Parathyroid adenoma (tissue), 2 donors: ENCODE measurements around the gene COX7A2L.
"Not testable (repeated sequence)": the region's sequence is repeated elsewhere in the genome, so short reads cannot be mapped to it uniquely, and the experiment has no call there.

Experiments
- H2AFZ ChIP-seq: fragments of 300-600 bp; sonication (generic); one replicate; pipeline ENCODE4 v1.7.0; 2017; ENCODE audit warnings: antibody characterized with exemption, mild to moderate bottlenecking
- H3K27ac ChIP-seq: fragments of 300-600 bp; sonication (generic); one replicate; pipeline ENCODE4 v1.7.0; 2017
- H3K27me3 ChIP-seq: fragments of 300-600 bp; sonication (generic); one replicate; pipeline ENCODE4 v1.7.0; 2017; ENCODE audit warnings: low read length; ENCODE audit not compliant: control insufficient read depth, insufficient read depth
- H3K36me3 ChIP-seq: fragments of 300-600 bp; sonication (generic); one replicate; pipeline ENCODE4 v1.7.0; 2017; ENCODE audit warnings: low read length; ENCODE audit not compliant: control insufficient read depth, insufficient read depth
- H3K4me1 ChIP-seq: fragments of 300-600 bp; sonication (generic); one replicate; pipeline ENCODE4 v1.7.0; 2017; ENCODE audit warnings: control low read depth
- H3K4me2 ChIP-seq: fragments of 300-600 bp; sonication (generic); one replicate; pipeline ENCODE4 v1.7.0; 2017; ENCODE audit warnings: low read length
- H3K4me3 ChIP-seq: fragments of 300-600 bp; sonication (generic); one replicate; pipeline ENCODE4 v1.7.0; 2017; ENCODE audit warnings: low read depth, low read length
- H3K79me2 ChIP-seq: fragments of 300-600 bp; sonication (generic); one replicate; pipeline ENCODE4 v1.7.0; 2017; ENCODE audit warnings: control low read depth
- H3K9ac ChIP-seq: fragments of 300-600 bp; sonication (generic); one replicate; pipeline ENCODE4 v1.7.0; 2017; ENCODE audit warnings: mild to moderate bottlenecking
- H3K9me3 ChIP-seq: fragments of 300-600 bp; sonication (generic); one replicate; pipeline ENCODE4 v1.7.0; 2017; ENCODE audit warnings: low read length; ENCODE audit not compliant: control insufficient read depth
- CTCF ChIP-seq: fragments of 300-600 bp; sonication (generic); IDR thresholded peaks from one replicate; pipeline ENCODE4 v1.7.0; 2017; ENCODE audit warnings: antibody characterized with exemption, mild to moderate bottlenecking
- donor health status: primary hyperparathyroidism.

Gene COX7A2L

GRCh38 chr2:42351864-42352263 lies 9.2 kb downstream of the COX7A2L start:
- no peak for TF ChIP-seq CTCF

GRCh38 chr2:42350434-42351063 lies 10.5 kb downstream of the COX7A2L start:
- Histone ChIP-seq H3K4me1 (no peaks in the 10 kb centered on the region), H2AFZ (no peak overlapping the region), H3K27ac (no peak overlapping the region), H3K9me3 (no peaks in the 10 kb centered on the region), H3K4me2 (no peak overlapping the region), H3K4me3 (no peak overlapping the region), H3K36me3 (no peaks in the 10 kb centered on the region), H3K9ac (no peak overlapping the region), H3K79me2 (peaks cover 30% of the 10 kb centered on the region), H3K27me3 (no peaks in the 10 kb centered on the region)
- no peak for TF ChIP-seq CTCF

More at GRCh38 chr2:42351864-42352263, 9.2 kb downstream of the COX7A2L start:
- Histone ChIP-seq H3K36me3 (no peaks in the 10 kb centered on the region), H3K9me3 (no peaks in the 10 kb centered on the region), H2AFZ (no peak overlapping the region), H3K9ac (no peak overlapping the region), H3K27ac (no peak overlapping the region), H3K4me2 (no peak overlapping the region), H3K4me3 (no peak overlapping the region), H3K4me1 (no peaks in the 10 kb centered on the region), H3K79me2 (peaks cover 32% of the 10 kb centered on the region), H3K27me3 (no peaks in the 10 kb centered on the region)

GRCh38 chr2:42348113-42348805 lies 12.8 kb downstream of the COX7A2L start:
- no peaks in the 10 kb centered on the region for H3K36me3 ChIP-seq
- H3K4me3 ChIP-seq, result no peak overlapping the region
- no peaks in the 10 kb centered on the region for H3K27me3 ChIP-seq
- no peak overlapping the region for H3K9ac ChIP-seq
- no peak overlapping the region for H3K4me2 ChIP-seq
- H3K9me3 ChIP-seq, result no peaks in the 10 kb centered on the region
- no peak for TF ChIP-seq CTCF
- no peak overlapping the region for H3K27ac ChIP-seq
- H3K4me1 ChIP-seq, result peaks cover 5% of the 10 kb centered on the region
- no peak overlapping the region for H2AFZ ChIP-seq
- H3K79me2 ChIP-seq, result peaks cover 23% of the 10 kb centered on the region

GRCh38 chr2:42347518-42347917 lies 13.5 kb downstream of the COX7A2L start:
- H3K4me3 ChIP-seq, H2AFZ ChIP-seq, H3K27me3 ChIP-seq, H3K4me2 ChIP-seq, H3K36me3 ChIP-seq, H3K9me3 ChIP-seq, H3K27ac ChIP-seq, H3K9ac ChIP-seq: not testable (repeated sequence)
- H3K79me2 ChIP-seq, result peaks cover 23% of the 10 kb centered on the region
- H3K4me1 ChIP-seq, result peaks cover 12% of the 10 kb centered on the region

- H3K9me3 ChIP-seq, H3K9ac ChIP-seq, H3K4me2 ChIP-seq, H3K27me3 ChIP-seq, H3K36me3 ChIP-seq, H3K4me3 ChIP-seq, H2AFZ ChIP-seq, H3K27ac ChIP-seq: not testable (repeated sequence)
- peaks cover 23% of the 10 kb centered on the region for H3K79me2 ChIP-seq
- peaks cover 17% of the 10 kb centered on the region for H3K4me1 ChIP-seq
Measured at GRCh38 chr2:42346856-42347255, 14.2 kb downstream of the COX7A2L start.
